Esophagus (tissue), 2 donors: Measurements from ENCODE around the gene TPCN1. TPM values are rescaled to one million over a fixed set of nuclear protein-coding genes. Genes with fewer than 3 reads are reported as not detected.

Source experiments
- H3K27ac ChIP-seq, 2 donors: one replicate each; pipeline ENCODE4 v1.5.1; 2013; ENCODE audit warnings: low read depth in 2 of 2, mild to moderate bottlenecking in 2 of 2, inconsistent platforms in 1 of 2, low read length in 1 of 2, moderate library complexity in 1 of 2
- H3K27me3 ChIP-seq, 2 donors: one replicate each; pipeline ENCODE4 v1.6.1; 2013; ENCODE audit warnings: low read length in 2 of 2, control low read depth in 1 of 2, mild to moderate bottlenecking in 1 of 2; ENCODE audit not compliant: insufficient read depth in 2 of 2, control insufficient read depth in 1 of 2
- H3K36me3 ChIP-seq, 2 donors: one replicate each; pipeline ENCODE4 v1.6.1; 2013; ENCODE audit warnings: low read length in 1 of 2; ENCODE audit not compliant: control insufficient read depth in 2 of 2, insufficient read depth in 2 of 2
- H3K4me1 ChIP-seq, 2 donors: one replicate each; pipeline ENCODE4 v1.6.1; 2013; ENCODE audit warnings: low read length in 1 of 2; ENCODE audit not compliant: control insufficient read depth in 2 of 2, insufficient read depth in 2 of 2
- H3K4me3 ChIP-seq, 2 donors: one replicate each; pipeline ENCODE4 v1.5.1; 2013; ENCODE audit warnings: low read length in 2 of 2, mild to moderate bottlenecking in 2 of 2, low read depth in 1 of 2, moderate library complexity in 1 of 2
- H3K9me3 ChIP-seq, 2 donors: one replicate each; pipeline ENCODE4 v1.6.1; 2013; ENCODE audit warnings: mild to moderate bottlenecking in 2 of 2, low read depth in 1 of 2, low read length in 1 of 2, moderate library complexity in 1 of 2; ENCODE audit not compliant: control insufficient read depth in 2 of 2, insufficient read depth in 1 of 2
- WGBS, 2 donors: extraction: QIAGEN DNeasy Blood & Tissue Kit; methylation state at CpG; one replicate each; pipeline ENCODE4 v1.1.7; 2013; 5-methylcytosine and 5-hydroxymethylcytosine counted together
- polyA plus RNA-seq, 2 donors: library from polyadenylated mRNA; stranded (reverse); fragments of 200-250 nt; gene quantifications; one replicate each; pipeline ENCODE4 v1.2.3, GENCODE V29; 2013
- donor health status: healthy with polysubstance abuse.
- donor health status: Bipolar disorder and iron deficiency.

Gene TPCN1
- polyA plus RNA-seq, 2 donors = 30.9 to 57.6 TPM

GRCh38 chr12:113287146-113287898 lies 66.1 kb downstream of the TPCN1 start:
- Histone ChIP-seq H3K4me1 (no peaks in the 10 kb centered on the region), H3K27me3 (no peaks in the 10 kb centered on the region), H3K4me3 (no peak overlapping the region), H3K9me3 (no peaks in the 10 kb centered on the region), H3K36me3 (peaks cover 15 to 64% of the 10 kb centered on the region in 2 donors), H3K27ac (no peak overlapping the region)
- WGBS, 2 donors = 93% methylated on average over 21 of the region's 21 CpGs

GRCh38 chr12:113287899-113288282 lies 66.6 kb downstream of the TPCN1 start:
- Histone ChIP-seq H3K36me3 (peaks cover 17 to 69% of the 10 kb centered on the region in 2 donors), H3K27me3 (no peaks in the 10 kb centered on the region), H3K27ac (no peak overlapping the region), H3K4me1 (no peaks in the 10 kb centered on the region), H3K9me3 (no peaks in the 10 kb centered on the region), H3K4me3 (no peak overlapping the region)
- WGBS, 2 donors = 92 to 93% methylated on average over 19 of the region's 19 CpGs

- WGBS, 2 donors = 90 to 93% methylated on average over 2 of the region's 2 CpGs
- no peaks in the 10 kb centered on the region for H3K9me3 ChIP-seq
- H3K4me3 ChIP-seq = no peak overlapping the region
- H3K36me3 ChIP-seq = peaks cover 24 to 75% of the 10 kb centered on the region in 2 donors
- no peak overlapping the region for H3K27ac ChIP-seq
- H3K27me3 ChIP-seq = no peaks in the 10 kb centered on the region
- no peaks in the 10 kb centered on the region for H3K4me1 ChIP-seq
Observed at GRCh38 chr12:113289361-113289760, 68.1 kb downstream of the TPCN1 start.

- Histone ChIP-seq H3K4me3 (no peak overlapping the region), H3K27ac (no peak overlapping the region), H3K36me3 (peaks cover 24 to 70% of the 10 kb centered on the region in 2 donors), H3K9me3 (no peaks in the 10 kb centered on the region), H3K27me3 (no peaks in the 10 kb centered on the region), H3K4me1 (no peaks in the 10 kb centered on the region)
- 96 to 99% methylated on average over 5 of the region's 5 CpGs for WGBS, 2 donors
Observed at GRCh38 chr12:113290506-113290905, 69.2 kb downstream of the TPCN1 start.

- H3K27ac ChIP-seq = no peak overlapping the region
- no peaks in the 10 kb centered on the region for H3K27me3 ChIP-seq
- peaks cover 24 to 68% of the 10 kb centered on the region in 2 donors for H3K36me3 ChIP-seq
- no peak overlapping the region for H3K4me3 ChIP-seq
- H3K4me1 ChIP-seq = no peaks in the 10 kb centered on the region
- no peaks in the 10 kb centered on the region for H3K9me3 ChIP-seq
- WGBS, 2 donors = 91% methylated on average over 17 of the region's 17 CpGs
Observed at GRCh38 chr12:113291586-113291985, 70.3 kb downstream of the TPCN1 start.

- 68 to 74% methylated on average over 6 of the region's 6 CpGs for WGBS, 2 donors
- Histone ChIP-seq H3K27ac (no peak overlapping the region), H3K9me3 (no peaks in the 10 kb centered on the region), H3K36me3 (peaks cover 27 to 68% of the 10 kb centered on the region in 2 donors), H3K4me3 (no peak overlapping the region), H3K27me3 (no peaks in the 10 kb centered on the region), H3K4me1 (no peaks in the 10 kb centered on the region)
Observed at GRCh38 chr12:113292091-113292490, 70.8 kb downstream of the TPCN1 start.

- peaks cover 27 to 65% of the 10 kb centered on the region in 2 donors for H3K36me3 ChIP-seq
Observed at GRCh38 chr12:113292547-113292946, 71.3 kb downstream of the TPCN1 start.

GRCh38 chr12:113293100-113293499 lies 71.8 kb downstream of the TPCN1 start:
- WGBS, 2 donors = 96 to 97% methylated on average over 10 of the region's 10 CpGs
- no peaks in the 10 kb centered on the region for H3K9me3 ChIP-seq
- H3K4me1 ChIP-seq = no peaks in the 10 kb centered on the region

More at GRCh38 chr12:113292547-113292946, 71.3 kb downstream of the TPCN1 start:
- H3K4me3 ChIP-seq = no peak overlapping the region
- no peaks in the 10 kb centered on the region for H3K9me3 ChIP-seq
- 88 to 91% methylated on average over 7 of the region's 7 CpGs for WGBS, 2 donors
- no peaks in the 10 kb centered on the region for H3K4me1 ChIP-seq
- H3K27me3 ChIP-seq = no peaks in the 10 kb centered on the region
- H3K27ac ChIP-seq = no peak overlapping the region

GRCh38 chr12:113295886-113296556 lies 74.8 kb downstream of the TPCN1 start:
- Histone ChIP-seq H3K4me3 (no peak overlapping the region), H3K27me3 (no peaks in the 10 kb centered on the region), H3K27ac (no peak overlapping the region), H3K9me3 (no peaks in the 10 kb centered on the region), H3K36me3 (peaks cover 20 to 45% of the 10 kb centered on the region in 2 donors), H3K4me1 (peaks cover 5 to 14% of the 10 kb centered on the region in 2 donors)
- WGBS, 2 donors = 86 to 91% methylated on average over 24 of the region's 24 CpGs

More at GRCh38 chr12:113293100-113293499, 71.8 kb downstream of the TPCN1 start:
- H3K36me3 ChIP-seq = peaks cover 27 to 62% of the 10 kb centered on the region in 2 donors
- H3K27ac ChIP-seq = no peak overlapping the region
- no peak overlapping the region for H3K4me3 ChIP-seq
- no peaks in the 10 kb centered on the region for H3K27me3 ChIP-seq
